GM21390 (cell line): Measurements from ENCODE around the gene EMC7.
"Not testable (repeated sequence)": the region's sequence is repeated elsewhere in the genome, so short reads cannot be mapped to it uniquely, and the experiment has no call there.

ENCODE experiments used
- ATAC-seq: cut with Tn5 transposase; IDR thresholded peaks from one replicate; pipeline ENCODE4 v1.9.1; 2021; ENCODE audit not compliant: unreplicated experiment

Gene EMC7

GRCh38 chr15:34101366-34102174, at the start of gene EMC7, which contains the start of gene PGBD4:
TSS of gene EMC7 (minus strand) at chr15:34101862. CDS start at chr15:34101839, 23 bp downstream.
TSS of gene PGBD4 (plus strand) at chr15:34102083. CDS start at chr15:34102532, 449 bp downstream.
- peak; percentile 98 for ATAC-seq

GRCh38 chr15:34147371-34148140, 45.9 kb upstream of the EMC7 start:
- no peak for ATAC-seq

- no peak for ATAC-seq
Observed at GRCh38 chr15:34133511-34133910, 31.8 kb upstream of the EMC7 start.

GRCh38 chr15:34132881-34133280, 31.2 kb upstream of the EMC7 start:
- ATAC-seq, result no peak

- ATAC-seq, result no peak
Observed at GRCh38 chr15:34128898-34129297, 27.2 kb upstream of the EMC7 start.

- ATAC-seq, result no peak
Observed at GRCh38 chr15:34126522-34126921, 24.9 kb upstream of the EMC7 start.

GRCh38 chr15:34125945-34126344, 24.3 kb upstream of the EMC7 start:
- no peak for ATAC-seq

- ATAC-seq, result no peak
Observed at GRCh38 chr15:34124651-34125050, 23.0 kb upstream of the EMC7 start.

- no peak for ATAC-seq
Observed at GRCh38 chr15:34122771-34123183, 21.1 kb upstream of the EMC7 start.

GRCh38 chr15:34121786-34122185, 20.1 kb upstream of the EMC7 start:
- ATAC-seq, result not testable (repeated sequence)

- not testable (repeated sequence) for ATAC-seq
Observed at GRCh38 chr15:34120420-34120819, 18.8 kb upstream of the EMC7 start.

- ATAC-seq, result no peak
Observed at GRCh38 chr15:34119291-34119690, 17.6 kb upstream of the EMC7 start.

GRCh38 chr15:34116620-34117019, 15.0 kb upstream of the EMC7 start:
- ATAC-seq, result no peak

GRCh38 chr15:34114739-34115138, 13.1 kb upstream of the EMC7 start:
- no peak for ATAC-seq

GRCh38 chr15:34114215-34114614, 12.6 kb upstream of the EMC7 start:
- ATAC-seq, result no peak

- no peak for ATAC-seq
Observed at GRCh38 chr15:34111488-34111887, 9.8 kb upstream of the EMC7 start.

GRCh38 chr15:34109797-34110663, 8.4 kb upstream of the EMC7 start:
- no peak for ATAC-seq

- no peak for ATAC-seq
Observed at GRCh38 chr15:34107315-34107714, 5.7 kb upstream of the EMC7 start.

- ATAC-seq, result no peak
Observed at GRCh38 chr15:34106423-34106822, 4.8 kb upstream of the EMC7 start.

- ATAC-seq, result no peak
Observed at GRCh38 chr15:34102175-34102925, 688 bp upstream of the EMC7 start.
